Measurements from ENCODE around the gene TUBA8. TPM values are rescaled to one million over a fixed set of nuclear protein-coding genes. Genes with fewer than 3 reads are reported as not detected.
"Not testable (repeated sequence)": the region's sequence is repeated elsewhere in the genome, so short reads cannot be mapped to it uniquely, and the experiment has no call there.

The TUBA8 gene
- total RNA-seq, 1 donor = 2.4 TPM

DNA sequence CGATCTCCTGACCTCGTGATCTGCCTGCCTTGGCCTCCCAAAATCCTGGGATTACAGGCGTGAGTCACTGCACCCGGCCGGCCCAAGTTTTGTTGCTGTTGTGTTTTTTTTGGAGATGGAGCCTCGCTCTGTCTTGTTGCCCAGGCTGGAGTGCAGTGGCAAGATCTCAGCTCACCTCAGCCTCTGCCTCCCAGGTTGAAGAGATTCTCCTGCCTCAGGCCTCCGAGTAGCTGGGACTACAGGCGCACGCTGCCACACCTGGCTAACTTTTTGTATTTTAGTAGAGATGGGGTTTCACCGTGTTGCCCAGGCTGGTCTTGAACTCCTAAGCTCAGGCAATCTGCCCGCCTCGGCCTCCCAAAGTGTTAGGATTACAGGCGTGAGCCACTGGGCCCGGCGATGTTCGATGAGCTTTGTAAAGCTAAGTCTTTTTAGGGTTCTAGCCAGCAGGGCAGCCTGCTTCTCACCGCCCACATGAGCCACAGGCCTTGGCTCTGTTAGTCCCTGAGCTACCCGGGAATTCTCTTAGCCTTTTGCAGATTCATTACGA, 12.9 kb downstream of the TUBA8 start:
- not testable (repeated sequence) for DNase-seq (ENCODE audit: low read depth in 2 of 3, low spot score in 2 of 3)

DNA sequence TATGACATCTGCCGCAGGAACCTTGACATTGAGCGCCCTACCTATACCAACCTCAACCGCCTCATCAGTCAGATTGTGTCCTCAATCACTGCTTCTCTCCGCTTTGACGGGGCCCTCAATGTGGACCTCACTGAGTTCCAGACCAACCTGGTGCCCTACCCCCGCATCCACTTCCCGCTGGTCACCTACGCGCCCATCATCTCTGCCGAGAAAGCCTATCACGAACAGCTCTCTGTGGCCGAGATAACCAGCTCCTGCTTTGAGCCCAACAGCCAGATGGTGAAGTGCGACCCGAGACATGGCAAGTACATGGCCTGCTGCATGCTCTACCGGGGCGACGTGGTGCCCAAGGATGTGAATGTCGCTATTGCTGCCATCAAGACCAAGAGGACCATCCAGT, 16.0 kb downstream of the TUBA8 start:
- DNase-seq (ENCODE audit: low read depth in 2 of 3, low spot score in 2 of 3) = no peak

- no peak for DNase-seq (ENCODE audit: low read depth in 2 of 3, low spot score in 2 of 3)
Measured at GRCh38 chr22:18130018-18130417, 19.4 kb downstream of the TUBA8 start.

DNA sequence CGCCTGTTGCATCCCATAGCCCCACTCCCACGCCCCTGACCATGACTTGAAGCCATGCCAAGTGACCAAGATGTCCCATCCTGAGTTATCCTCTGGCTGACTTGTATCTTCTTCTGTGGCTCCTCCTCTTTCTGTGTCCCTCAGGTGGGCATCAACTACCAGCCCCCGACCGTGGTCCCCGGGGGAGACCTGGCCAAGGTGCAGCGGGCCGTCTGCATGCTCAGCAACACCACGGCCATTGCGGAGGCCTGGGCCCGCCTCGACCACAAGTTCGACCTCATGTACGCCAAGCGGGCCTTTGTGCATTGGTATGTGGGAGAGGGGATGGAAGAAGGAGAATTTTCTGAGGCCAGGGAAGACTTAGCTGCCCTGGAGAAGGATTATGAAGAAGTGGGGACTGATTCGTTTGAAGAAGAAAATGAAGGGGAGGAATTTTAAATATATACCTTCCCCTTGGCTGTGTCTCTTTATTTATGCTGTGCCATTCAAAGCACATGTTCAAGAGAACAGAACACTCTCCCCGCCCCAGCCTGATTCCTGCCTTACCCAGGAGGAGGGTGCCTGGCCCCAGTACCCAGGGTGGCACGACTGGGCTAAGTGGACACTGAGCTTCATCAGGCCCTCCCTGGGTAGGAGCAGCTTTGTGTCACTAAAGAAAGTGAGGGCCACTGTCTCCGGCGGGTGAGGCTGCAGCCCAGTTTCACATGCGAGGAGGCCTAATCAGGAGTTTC, 20.3 kb downstream of the TUBA8 start:
- no peak for DNase-seq (ENCODE audit: low read depth in 2 of 3, low spot score in 2 of 3)

GRCh38 chr22:18133452-18133851, 22.8 kb downstream of the TUBA8 start:
- DNase-seq (ENCODE audit: low read depth in 2 of 3, low spot score in 2 of 3) = no peak

GRCh38 chr22:18136563-18137320, 26.1 kb downstream of the TUBA8 start:
- no peak for DNase-seq (ENCODE audit: low read depth in 2 of 3, low spot score in 2 of 3)

DNA sequence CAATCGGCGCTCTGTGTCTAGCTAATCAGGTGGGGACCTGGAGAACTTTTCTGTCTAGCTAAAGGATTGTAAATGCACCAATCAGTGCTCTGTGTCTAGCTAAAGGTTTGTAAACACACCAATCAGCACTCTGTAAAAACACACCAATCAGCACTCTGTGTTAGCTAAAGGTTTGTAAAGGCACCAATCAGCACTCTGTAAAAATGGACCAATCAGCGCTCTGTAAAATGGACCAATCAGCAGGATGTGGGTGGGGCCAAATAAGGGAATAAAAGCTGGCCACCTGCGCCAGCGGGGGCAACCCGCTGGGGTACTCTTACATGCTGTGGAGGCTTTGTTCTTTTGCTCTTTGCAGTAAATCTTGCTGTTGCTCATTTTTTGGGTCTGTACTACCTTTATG, 30.4 kb downstream of the TUBA8 start:
- DNase-seq (ENCODE audit: low read depth in 2 of 3, low spot score in 2 of 3) = not testable (repeated sequence)

GRCh38 chr22:18144105-18144504, 33.5 kb downstream of the TUBA8 start:
- DNase-seq (ENCODE audit: low read depth in 2 of 3, low spot score in 2 of 3) = no peak

DNA sequence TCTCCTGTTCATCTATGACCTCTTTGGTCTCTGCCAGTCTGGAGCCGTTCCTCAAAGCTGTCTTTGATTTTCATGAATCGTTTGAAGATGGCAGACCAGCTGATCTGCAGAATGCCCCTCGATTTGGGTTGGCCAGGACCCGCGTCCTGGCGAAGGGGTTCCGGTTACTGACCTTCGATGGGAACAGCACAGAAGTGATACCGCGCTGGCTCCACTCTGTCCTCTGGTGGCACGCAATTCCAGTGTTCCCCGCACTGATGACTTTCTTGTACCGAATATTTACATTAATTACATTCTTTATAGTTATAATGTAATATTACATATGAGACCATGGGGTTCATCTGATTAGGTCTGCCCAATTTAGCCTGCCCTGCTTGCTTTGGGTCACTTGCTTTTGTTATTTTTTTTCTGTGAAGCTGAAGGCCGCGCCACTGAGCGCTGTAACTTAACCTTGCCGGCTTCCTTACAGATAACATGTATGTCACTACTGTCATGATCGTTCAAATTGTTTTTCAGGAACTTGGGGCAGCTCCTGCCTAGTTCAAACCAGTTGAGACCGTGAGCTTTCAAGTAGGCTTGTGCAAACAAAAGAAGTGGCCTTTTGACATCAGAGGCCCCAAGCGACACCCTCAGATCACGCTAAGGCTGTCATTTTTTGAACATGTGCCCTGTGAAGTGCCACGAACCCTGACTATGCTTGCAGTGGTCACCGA, 35.2 kb downstream of the TUBA8 start:
- no peak for DNase-seq (ENCODE audit: low read depth in 2 of 3, low spot score in 2 of 3)

DNA sequence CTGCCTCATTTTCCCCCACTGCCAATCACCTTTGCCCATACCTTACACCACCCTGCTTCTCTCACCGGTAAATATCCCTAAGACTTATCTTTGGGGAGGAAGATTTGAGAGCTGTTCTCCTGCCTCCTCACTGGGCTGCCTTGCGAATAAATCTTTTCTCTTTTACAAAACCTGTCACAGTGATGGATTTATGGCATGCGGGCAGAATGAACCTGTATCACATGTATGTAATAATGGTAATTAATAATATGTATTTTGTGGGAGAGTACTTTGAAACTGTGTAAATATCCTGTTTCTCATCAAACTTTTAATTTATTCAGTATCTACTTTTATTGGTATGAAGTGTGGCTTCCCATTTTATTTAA, 35.8 kb downstream of the TUBA8 start:
- DNase-seq (ENCODE audit: low read depth in 2 of 3, low spot score in 2 of 3) = no peak

DNA sequence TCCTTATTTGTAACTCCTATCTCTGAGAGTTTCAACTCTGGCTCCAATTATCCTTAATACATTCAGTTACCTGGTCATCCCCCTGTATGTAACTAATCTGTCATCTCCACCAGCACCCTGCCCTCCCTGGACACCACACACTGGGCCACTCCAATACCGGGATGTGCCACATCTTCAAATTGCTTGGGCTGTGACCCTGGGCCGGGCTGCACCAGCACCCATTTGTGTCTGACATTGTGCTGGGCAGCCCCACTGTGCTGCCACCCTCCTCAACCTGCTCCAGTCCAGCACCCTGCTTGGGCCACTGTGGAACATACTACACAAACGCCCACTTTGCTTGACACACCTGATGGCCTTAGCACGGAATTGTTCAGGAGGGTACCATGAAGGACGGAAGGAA, 37.2 kb downstream of the TUBA8 start:
- no peak for DNase-seq (ENCODE audit: low read depth in 2 of 3, low spot score in 2 of 3)

- DNase-seq (ENCODE audit: low read depth in 2 of 3, low spot score in 2 of 3) = no peak
Measured at GRCh38 chr22:18148293-18148965, 37.8 kb downstream of the TUBA8 start.

DNA sequence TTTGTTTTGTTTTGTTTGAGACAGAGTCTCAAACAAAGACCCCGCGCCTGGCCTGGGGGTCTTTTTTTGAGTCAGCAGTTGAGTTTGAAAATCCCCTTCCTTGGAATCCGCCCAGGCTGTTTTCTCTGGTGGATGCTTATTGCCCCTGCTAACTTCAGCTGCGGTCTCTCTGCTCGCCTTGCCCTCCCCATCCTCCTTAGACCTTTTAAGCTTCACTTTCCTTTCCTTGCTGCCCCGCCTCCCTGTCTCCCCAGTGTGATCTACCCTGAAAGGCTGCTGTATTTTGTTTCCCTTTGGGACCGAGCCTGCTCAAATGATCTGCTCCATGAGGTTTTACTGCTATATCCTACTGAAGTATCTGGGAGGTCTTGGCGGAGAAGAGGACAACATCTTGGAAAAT, 41.9 kb downstream of the TUBA8 start:
- no peak for DNase-seq (ENCODE audit: low read depth in 2 of 3, low spot score in 2 of 3)

DNA sequence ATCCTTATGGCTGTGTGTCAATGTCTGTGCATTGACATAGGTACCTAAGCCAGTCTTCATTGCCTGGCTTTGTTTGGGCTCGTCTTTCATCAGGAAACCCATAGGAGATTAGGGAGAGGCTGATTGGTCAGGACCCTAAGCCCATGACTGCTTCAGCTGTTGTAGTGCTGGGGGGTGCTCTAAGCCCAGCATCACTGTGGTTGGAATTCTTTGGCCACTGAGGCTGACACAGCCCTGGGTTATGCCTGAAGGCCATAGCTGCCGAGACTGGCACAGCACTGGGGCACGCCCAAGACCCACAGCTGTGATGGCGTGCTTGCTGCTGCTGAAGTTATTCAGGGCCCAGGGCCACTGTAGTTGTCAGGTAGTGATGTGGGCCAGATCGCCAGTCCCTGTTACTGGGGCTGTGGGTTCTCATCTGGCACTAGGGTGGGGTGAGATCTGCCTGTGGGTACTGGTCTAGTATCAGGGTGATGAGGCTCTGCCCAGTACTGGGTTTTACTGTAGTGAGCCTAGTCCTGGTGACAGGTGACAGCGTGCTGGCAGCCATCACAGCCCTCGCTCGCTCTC, 44.3 kb downstream of the TUBA8 start:
- DNase-seq (ENCODE audit: low read depth in 2 of 3, low spot score in 2 of 3) = no peak

GRCh38 chr22:18155546-18155945, 44.9 kb downstream of the TUBA8 start:
- DNase-seq (ENCODE audit: low read depth in 2 of 3, low spot score in 2 of 3) = not testable (repeated sequence)

DNA sequence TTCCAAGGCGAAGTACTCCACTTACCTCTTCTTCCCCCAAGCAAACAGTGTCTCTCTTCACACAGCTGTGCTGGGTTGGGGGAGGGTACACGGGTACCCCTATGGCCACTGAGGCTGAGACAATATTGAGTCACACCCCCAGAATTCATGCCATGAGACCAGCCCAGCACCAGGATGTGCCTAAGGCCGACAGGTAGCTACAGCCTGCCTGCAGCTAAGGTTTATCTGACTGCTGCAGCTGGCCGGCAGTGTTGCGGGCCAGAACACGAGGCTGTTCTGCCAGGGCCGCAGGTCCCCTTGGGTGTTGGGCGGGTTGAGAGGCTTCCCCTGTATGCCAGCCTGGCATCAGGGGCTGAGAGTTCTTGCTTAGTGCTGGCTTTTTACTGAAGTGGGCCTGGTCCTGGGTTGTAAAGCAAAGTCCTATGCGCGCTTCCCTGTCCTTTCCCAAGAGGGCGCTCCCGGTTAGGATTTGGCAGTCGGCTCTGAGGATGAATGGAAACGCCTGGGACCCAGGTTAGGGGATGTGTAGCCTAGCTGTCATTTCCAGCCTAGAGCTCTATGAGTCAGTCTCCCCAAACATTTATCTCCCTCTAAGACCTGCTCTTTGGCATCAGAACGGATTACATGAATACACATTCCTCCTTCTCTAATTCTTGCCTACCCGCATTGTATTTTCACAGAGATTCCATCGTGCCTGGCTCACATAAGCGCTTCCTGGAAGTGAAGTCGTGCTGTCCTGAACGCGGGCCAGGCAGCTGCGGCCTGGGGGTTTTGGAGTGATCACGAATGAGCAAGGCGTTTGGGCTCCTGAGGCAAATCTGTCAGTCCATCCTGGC, 46.5 kb downstream of the TUBA8 start:
- peak in 2 of 3 donors; percentile 18 to 43 for DNase-seq (ENCODE audit: low read depth in 2 of 3, low spot score in 2 of 3)

GRCh38 chr22:18157714-18158028, 47.1 kb downstream of the TUBA8 start:
- DNase-seq (ENCODE audit: low read depth in 2 of 3, low spot score in 2 of 3) = no peak

DNA sequence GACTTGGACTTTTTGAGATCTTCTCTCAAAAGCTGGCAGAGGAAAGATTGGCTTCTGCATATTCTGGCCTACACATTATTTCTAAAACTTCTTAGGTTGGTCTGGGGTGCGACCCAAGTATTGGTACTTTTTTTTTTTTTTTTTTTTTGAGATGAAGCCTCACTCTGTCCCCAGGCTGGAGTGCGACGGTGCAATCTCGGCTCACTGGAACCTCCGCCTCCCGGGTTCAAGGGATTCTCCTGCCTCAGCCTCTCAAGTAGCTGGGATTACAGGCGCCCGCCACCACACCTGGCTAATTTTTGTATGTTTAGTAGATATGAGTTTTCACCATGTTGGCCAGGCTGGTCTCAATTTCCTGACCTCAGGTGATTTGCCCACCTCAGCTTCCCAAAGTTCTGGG, 50.0 kb downstream of the TUBA8 start:
- DNase-seq (ENCODE audit: low read depth in 2 of 3, low spot score in 2 of 3) = not testable (repeated sequence)

- DNase-seq (ENCODE audit: low read depth in 2 of 3, low spot score in 2 of 3) = not testable (repeated sequence)
Measured at GRCh38 chr22:18163843-18164242, 53.2 kb downstream of the TUBA8 start.

GRCh38 chr22:18164584-18164983, 54.0 kb downstream of the TUBA8 start:
- not testable (repeated sequence) for DNase-seq (ENCODE audit: low read depth in 2 of 3, low spot score in 2 of 3)
